Stimulated activated CD4-positive, alpha-beta T cell treated with anti-CD3 and anti-CD28 coated beads, Interleukin-12 subunit alpha, Interleukin-12 subunit beta, amount 100 ng/mL, for 24 hours (primary cell): ENCODE data around the gene NDUFA6.

Experiments used
- DNase-seq, 2 experiments: peaks; one replicate each; pipeline ENCODE4 v3.0.0-alpha.2; 2020; ENCODE audit warnings: low read depth in 2 of 2

NDUFA6 gene

DNA sequence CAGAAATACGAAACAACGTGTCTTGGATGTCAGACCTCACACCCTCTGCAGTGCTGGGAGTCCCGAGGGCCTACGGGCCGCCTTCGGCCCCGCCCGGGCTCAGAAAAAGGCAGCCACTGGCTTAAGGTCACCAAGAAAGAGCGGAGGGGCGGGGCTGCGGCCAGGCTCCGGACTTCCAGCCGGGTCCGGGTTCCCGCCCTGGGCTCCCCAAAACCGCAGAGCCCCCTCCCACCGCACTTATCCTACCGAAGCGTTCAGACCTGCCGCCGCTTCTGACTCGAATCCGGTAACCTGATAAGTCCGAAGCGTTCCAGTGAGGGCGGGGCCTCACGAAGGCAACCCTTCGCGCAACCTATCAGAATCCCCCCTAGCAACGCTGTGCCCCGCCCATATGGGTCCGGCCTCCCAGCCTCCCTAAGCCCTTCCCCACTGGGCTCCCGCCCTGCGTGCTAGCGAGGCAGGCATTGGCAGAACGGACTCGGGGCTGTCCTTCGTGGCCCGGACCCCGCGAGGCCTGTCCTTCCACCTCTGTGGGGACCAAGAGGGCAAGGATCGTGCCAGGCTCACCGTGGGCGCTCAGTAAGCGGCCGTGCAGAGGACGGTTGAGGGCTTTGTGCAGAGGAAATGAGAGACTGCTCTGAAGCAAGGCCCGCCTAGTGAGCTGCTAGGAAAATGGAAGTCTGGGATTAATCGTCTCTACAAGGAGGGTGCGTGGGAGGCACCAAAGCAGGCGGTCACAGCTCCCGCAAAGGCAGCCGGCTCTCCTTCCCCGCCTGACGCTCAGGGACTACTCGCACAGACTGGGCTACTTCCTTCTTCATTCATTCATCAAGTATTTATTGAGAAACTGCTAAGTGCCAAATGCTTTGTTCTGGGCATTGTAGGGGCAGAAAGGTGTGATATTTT, 19.8 kb downstream of the NDUFA6 start, which contains the start of gene NAGA:
TSS of gene NAGA (minus strand) at position 296 of the 906 bp plus-strand sequence. CDS start 515 bp downstream, outside the sequence.
- peak; percentile 84 to 94 for DNase-seq

GRCh38 chr22:42069801-42070516, 20.6 kb downstream of the NDUFA6 start:
- DNase-seq, result no peak

GRCh38 chr22:42068291-42068690, 22.3 kb downstream of the NDUFA6 start:
- no peak for DNase-seq

DNA sequence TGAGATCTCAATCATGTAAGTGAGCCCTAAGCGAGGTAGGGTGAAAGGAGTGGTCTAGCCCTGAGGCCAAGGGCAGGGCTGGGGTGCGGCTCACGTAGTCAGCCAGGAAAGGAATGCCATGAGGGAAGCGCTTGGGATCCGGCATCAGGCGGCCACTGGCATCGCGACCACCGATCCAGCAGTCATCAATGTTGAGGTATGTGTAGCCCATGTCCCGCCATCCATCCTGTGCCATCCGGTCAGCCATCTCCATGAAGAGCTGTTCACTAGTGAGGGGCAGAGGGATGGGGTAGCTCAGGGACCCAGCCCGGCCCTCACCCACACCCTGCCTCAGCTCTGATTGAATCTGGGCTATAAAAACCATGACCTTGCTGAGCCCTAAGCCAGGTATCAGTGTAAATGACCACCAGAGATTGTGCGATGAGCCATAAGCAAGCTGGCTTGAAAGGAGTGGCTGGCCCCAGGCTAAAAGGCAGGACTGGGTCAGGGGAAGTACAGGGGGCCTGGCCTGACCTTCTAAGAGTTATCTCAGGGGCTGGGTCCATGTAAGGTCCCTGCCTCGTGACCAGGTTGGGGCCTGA, 22.8 kb downstream of the NDUFA6 start:
- DNase-seq, result no peak

- DNase-seq, result no peak
Measured at GRCh38 chr22:42066937-42067336, 23.6 kb downstream of the NDUFA6 start.

DNA sequence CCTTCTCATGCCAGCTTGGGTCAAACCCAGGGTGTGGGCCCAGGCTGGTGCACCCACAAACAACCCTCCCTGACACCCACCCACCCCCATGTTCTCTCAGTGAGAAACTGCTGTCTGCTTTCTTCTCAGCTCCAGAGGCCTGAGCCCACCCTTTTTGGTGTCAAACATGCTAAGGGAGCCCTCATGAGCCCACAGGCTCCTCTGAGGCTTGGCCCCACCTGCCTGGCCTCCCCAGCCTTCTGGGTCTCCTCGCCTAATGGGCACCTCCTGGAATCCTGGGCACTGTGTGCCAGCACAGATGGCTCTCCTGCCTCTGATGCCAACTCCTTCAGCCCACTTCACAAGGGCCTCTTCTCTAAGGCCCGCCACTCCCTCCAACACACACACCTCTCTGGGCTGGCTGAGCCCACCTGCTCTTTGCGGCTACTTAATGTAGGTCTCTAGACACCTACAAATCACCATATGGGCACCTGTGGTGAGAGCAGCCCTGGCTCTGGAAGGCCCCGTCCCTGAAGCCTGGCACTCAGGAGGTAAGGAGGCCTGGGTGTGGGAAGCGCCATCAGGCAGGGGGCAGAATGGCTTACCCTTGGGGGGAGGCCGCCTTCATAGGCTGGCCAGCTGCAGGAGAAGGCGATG, 24.3 kb downstream of the NDUFA6 start:
- DNase-seq, result no peak

DNA sequence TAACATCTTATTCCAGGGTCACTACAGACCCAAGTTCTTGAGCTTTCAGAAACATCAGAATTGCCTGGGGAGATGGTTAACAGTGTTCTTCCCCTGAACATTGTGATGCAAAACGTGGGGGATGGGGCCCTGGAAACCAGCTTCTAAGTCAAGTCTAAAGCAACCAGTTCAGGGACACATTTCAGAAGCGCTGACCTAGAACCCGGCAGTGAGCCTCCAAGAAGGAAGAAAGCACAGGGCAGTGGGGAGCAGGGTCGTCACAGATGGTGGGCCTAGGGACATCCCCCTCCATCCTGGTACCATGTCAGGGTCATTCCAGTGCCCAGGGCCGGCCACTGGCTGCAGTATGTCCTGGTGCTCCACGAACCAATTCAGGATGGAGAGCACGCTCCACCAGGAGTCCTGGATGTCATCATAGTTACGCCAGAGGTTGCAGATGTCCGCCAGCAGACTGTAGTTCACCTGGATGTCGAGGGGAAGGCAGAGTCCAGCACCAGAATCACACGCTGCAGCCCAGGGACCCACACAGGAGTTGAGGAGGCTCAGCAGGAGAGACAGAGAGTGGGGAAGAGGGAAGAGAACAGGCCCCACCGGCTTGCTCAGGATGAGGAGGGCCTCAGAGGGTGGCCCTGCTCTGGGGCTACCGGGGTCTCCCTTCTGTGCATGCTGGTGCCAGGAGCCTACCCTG, 25.0 kb downstream of the NDUFA6 start:
- no peak for DNase-seq

GRCh38 chr22:42064629-42065028, 25.9 kb downstream of the NDUFA6 start:
- no peak for DNase-seq

DNA sequence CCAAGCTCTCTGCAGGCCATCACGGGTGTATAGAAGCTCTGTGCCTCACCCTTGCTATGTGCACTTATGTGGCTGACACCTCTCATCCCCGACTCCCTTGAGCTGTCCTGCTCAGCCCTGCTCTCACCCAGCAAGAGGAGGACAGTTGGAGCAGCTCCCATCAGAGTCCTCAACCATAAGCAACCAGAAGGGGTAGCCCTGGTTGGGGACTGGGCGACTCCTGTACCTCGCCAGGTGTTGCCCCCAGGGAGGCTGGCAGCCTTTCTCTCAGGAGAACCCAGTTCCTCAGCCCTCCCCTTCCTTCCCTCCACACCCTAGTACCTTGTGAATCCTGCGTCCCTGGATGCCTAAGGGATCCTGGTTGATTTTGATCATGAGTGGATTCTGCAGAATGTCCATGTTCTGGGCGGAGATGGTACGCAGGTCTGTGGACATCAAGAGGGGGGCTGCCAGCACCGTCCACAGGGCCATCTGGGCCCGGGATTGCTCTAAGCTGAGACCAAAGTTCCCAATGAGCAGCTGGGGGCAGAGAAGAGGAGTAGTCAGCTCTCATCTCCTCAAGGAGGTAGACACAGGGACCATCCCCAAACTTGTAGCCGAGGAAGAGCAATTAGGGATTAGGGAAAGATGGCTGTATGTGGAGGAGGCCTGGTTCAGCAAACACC, 27.9 kb downstream of the NDUFA6 start:
- DNase-seq, result no peak

GRCh38 chr22:42061041-42061440, 29.5 kb downstream of the NDUFA6 start:
- DNase-seq, result no peak

GRCh38 chr22:42060489-42060888, 30.1 kb downstream of the NDUFA6 start:
- no peak for DNase-seq

DNA sequence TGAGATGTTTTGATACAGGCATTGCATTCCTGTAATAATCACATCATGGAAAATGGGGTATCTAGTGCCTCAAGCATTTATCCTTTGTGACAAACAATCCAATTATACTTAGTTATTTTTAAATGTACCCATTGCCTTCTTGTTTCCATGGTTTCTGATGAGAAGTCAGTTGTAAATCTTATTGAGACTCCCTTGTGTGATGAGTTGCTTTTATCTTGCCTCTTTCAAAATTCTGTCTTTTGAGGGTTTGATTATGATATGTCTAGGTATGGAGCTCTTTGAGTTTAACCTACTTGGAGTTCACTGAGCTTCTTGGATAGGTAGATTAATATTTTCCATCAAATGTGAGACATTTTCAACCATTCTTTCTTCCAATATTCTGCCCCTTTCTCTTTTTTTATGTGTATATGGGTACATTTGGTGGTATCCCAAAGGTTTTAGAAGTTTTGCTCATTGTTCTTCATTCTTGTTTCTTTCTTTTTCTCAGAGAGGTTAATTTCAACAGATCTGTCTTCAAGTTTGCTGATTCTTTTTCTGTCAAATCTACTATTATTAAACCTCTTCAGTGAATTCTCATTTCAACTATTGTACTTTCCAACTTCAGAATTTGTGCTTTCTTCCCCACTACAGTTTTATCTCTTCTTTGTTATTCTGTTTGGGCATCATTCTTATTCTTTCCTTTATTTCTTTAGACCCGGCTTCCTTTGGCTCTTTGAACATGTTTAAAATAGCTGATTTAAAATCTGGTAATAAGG, 33.6 kb downstream of the NDUFA6 start:
- no peak for DNase-seq

DNA sequence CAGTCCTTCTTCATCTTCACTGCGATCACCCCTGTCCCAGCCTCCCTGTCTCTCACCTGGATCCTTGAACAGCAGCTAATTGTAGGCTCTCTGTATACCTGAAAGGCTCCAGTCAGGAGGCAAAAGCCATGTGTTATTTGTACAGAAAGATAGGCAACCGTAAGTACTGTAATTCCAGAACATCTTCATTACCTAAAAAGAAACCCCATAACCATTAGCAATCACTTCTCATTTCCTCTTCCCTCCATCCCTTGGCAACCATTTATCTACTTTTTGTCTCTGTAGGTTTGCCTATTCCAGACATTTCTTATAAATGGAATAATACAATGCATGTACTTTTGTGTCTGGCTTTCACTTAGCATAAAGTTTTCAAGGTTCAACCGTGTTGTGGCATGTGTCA, 37.8 kb downstream of the NDUFA6 start:
- DNase-seq, result no peak

DNA sequence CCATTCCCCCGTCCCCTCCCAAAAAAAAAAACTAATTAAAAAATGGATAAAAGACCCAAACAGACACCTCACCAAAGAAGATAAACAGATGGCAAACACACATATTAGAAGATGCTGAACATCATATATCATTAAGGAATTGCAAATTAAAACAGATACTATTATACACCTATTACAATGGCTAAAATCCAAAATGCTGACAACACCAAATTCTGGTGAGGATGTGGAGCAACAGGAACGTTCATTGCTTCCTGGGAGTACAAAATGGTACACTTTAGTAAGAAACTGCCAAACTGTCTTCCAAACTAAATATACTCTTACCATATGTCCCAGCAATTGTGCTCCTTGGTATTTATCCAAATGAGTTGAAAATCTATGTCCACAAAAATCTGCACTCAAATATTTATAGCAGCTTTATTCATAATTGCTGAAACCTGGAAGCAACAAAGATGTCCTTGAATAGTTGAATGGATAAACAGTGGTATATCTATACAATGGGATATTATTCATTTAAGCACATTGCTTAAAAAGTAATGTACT, 39.9 kb downstream of the NDUFA6 start:
- DNase-seq, result no peak

DNA sequence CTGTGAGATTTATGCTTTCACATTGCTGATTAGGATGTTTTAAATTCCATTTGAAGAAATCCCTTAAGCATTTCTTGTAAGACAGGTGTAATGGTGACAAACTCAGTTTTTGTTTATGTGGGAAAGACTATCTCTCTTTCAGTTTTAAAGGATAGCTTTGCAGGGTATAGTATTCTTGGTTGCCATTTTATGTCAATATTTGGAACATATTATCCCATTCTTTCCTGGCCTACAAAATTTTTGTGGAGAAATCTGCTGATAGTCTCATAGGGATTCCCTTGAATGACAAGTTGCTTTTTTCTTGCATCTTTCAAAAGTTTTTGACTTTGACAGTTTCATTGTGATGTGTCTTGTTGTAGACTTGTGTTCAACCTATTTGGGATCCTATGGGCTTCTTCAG, 48.8 kb downstream of the NDUFA6 start:
- no peak for DNase-seq

- DNase-seq, result no peak
Measured at GRCh38 chr22:42039271-42039670, 51.3 kb downstream of the NDUFA6 start.
